GM19240 (cell line): ENCODE measurements around the gene CPA4.
"Not testable (repeated sequence)": the region's sequence is repeated elsewhere in the genome, so short reads cannot be mapped to it uniquely, and the experiment has no call there.

ENCODE experiments used
- DNase-seq: peaks from one replicate; pipeline ENCODE4 v3.0.0; 2011; ENCODE audit warnings: low spot score; ENCODE audit not compliant: insufficient read length

CPA4 gene, protein sequence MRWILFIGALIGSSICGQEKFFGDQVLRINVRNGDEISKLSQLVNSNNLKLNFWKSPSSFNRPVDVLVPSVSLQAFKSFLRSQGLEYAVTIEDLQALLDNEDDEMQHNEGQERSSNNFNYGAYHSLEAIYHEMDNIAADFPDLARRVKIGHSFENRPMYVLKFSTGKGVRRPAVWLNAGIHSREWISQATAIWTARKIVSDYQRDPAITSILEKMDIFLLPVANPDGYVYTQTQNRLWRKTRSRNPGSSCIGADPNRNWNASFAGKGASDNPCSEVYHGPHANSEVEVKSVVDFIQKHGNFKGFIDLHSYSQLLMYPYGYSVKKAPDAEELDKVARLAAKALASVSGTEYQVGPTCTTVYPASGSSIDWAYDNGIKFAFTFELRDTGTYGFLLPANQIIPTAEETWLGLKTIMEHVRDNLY

DNA sequence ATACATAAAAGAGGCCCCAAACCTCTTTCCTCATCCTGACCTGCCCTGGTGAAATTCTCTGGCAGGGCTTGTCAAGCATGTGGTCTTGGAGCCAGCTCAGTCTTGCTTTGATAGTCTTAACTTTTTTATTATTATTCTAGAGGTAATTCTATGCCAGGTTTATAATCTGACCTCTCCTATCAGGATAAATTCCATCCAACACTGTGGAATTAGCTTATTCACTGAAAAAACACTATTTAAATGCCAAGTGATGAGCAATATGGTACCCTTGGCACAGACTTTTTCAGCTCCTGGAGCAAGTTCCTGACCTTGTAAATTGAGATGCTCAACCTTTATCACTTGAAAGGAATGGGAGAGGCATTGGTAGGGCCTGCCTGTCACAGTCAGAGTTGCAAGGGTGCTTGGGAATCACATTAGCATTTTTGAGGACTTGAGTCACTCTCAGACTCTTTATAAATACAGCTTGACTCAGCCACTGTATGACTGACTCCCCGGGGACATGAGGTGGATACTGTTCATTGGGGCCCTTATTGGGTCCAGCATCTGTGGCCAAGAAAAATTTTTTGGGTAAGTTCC lies at the start of gene CPA4:
CPA4 (plus strand) TSS at position 480 of the 576 bp plus-strand sequence; CDS start at position 500, 20 bp downstream.
- DNase-seq: no peak

DNA sequence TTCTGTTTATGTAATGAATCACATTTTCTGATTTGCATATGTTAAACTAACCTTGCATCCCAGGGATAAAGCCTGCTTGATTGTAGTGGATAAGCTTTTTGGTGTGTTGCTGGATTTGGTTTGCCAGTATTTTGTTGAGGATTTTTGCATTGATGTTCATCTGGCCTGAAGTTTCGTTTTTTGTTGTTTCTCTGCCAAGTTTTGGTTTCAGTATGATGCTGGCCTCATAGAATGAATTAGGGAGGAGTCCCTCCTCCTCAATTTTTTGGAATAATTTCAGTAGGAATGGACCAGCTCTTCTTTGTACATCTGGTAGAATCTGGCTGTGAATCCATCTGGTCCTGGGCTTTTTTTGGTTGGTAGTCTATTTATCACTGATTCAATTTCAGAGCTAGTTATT lies 49.5 kb upstream of the CPA4 start:
- not testable (repeated sequence) for DNase-seq

DNA sequence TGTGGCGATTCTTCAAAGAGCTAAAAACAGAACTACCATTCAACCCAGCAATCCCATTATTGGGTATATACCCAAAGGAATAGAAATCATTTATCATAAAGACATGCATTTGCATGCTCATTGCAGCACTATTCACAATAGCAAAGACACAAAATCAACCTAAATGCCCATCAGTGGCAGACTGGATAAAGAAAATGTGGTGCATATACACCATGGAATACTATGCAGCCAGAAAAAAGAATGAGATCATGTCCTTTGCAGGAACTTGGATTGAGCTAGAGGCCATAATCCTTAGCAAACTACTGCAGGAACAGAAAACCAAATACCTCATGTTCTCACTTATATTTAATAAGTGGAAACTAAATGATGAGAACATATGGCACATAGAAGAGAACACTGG lies 46.5 kb upstream of the CPA4 start:
- DNase-seq: not testable (repeated sequence)

DNA sequence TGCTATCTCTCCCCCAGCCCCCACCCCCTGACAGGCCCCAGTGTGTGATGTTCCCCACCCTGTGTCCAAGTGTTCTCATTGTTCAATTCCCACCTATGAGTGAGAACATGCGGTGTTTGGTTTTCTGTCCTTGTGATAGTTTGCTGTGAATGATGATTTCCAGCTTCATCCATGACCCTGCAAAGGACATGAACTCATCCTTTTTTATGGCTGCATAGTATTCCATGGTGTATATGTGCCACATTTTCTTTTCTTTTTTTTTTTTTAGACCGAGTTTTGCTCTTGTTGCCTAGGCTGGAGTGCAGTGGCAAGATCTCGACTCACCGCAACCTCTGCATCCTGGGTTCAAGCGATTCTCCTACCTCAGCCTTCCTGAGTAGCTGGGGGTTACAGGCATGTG lies 44.1 kb upstream of the CPA4 start:
- DNase-seq: not testable (repeated sequence)

DNA sequence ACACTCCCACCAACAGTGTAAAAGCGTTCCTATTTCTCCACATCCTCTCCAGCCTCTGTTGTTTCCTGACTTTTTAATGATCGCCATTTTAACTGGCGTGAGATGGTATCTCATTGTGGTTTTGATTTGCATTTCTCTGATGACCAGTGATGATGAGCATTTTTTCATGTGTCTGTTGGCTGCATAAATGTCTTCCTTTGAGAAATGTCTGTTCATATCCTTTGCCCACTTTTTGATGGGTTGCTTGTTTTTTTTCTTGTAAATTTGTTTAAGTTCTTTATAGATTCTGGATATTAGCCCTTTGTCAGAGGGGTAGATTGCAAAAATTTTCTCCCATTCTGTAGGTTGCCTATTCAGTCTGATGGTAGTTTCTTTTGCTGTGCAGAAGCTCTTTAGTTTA lies 43.3 kb upstream of the CPA4 start:
- DNase-seq: not testable (repeated sequence)

DNA sequence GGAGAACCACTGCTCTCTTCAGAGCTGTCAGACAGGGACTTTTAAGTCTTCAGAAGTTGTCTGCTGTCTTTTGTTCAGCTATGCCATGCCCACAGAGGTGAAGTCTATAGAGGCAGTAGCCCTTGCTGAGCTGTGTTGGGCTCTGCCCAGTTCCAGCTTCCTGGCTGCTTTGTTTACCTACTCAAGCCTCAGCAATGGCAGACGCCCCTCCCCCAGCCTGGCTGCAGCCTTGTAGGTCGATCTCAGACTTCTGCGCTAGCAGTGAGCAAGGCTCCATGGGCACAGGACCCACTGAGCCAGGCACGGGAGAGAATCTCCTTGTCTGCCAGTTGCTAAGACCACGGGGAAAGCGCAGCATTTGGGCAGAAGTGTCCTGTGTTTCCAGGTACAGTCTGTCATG lies 38.4 kb upstream of the CPA4 start:
- DNase-seq: no peak

DNA sequence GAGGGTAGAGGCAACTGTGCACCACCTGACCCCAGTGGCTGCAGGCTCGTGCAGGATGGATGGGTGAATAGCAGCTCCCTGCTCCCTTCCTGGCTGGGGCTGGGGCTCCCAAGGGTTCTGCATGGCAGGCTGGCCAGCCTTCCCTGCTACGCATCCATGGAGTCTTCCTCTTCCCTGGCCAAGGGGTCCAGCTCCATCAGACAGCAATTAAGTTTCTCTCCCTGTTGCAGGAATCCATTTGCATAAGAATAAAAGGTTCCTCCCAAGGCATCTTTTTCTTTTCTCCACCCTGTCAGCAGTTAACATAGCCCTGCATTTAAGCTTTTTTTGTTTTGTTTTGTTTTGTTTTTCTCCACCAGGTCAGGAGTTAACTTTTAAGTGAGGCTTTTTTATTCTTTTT lies 36.3 kb upstream of the CPA4 start:
- no peak for DNase-seq

DNA sequence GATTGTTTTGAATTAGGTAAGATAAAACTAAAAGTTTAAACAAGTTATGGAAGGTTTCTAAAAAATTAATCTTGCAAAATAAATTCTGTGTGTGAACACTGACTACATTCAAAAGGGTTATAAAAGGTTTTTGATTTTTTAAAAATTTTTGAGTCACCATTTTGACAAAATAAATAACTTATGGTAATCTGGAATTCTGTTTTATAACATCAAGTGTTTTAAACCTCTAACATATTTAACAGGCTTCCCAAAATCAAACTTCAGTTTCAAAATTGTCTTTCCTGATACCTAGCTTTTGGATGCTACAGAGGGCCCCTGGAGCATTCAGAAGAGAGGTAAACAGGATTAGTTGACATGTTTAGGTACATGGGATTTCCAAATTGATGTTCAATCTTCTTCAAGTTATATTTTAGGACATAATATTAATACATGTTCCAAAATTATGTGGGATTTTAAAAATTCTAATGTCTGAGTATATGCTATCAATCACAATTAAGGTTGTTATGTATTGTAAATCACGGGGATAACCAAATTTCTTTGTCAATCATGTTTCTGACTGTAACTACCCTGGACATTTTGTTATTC lies 34.4 kb upstream of the CPA4 start:
- no peak for DNase-seq

DNA sequence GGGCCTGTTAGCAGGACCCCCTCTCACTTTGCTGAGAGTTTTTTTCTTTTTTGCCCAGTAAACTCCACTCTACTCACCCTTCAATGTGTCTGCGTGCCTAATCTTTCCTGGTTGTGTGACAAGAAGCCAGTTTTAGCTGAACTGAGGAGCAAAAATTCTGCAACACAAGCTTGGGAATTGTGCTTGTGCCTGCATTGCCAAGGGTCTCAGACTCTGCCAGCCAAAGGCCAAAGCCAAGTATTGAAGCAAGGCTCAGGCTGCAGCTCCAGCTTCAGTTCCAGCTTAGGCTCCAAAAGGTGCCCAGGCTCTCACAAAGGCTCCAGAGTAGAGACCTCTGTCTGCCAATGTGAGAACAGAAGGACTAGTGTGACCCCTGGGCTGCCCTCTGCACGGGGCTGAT lies 30.5 kb upstream of the CPA4 start:
- DNase-seq: no peak

DNA sequence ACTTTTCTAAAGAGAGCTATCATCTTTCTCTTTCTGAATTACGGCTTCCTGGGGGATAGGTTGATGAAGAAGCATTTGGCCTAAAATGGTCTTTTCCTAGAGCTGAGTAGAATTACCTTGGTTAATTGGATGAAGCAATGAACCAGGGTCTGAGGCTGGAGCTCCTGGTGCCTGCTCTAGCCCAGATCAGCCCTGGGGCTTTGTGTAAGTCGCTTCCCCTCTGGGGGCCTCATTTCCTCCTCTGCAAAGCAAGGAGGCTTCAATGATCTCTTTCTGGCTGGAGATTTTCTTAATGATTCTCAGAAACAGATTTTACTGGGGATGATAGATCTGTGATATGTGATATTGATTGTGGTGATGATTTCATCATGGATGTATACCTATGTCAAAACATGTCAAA lies 29.8 kb upstream of the CPA4 start:
- no peak for DNase-seq

DNA sequence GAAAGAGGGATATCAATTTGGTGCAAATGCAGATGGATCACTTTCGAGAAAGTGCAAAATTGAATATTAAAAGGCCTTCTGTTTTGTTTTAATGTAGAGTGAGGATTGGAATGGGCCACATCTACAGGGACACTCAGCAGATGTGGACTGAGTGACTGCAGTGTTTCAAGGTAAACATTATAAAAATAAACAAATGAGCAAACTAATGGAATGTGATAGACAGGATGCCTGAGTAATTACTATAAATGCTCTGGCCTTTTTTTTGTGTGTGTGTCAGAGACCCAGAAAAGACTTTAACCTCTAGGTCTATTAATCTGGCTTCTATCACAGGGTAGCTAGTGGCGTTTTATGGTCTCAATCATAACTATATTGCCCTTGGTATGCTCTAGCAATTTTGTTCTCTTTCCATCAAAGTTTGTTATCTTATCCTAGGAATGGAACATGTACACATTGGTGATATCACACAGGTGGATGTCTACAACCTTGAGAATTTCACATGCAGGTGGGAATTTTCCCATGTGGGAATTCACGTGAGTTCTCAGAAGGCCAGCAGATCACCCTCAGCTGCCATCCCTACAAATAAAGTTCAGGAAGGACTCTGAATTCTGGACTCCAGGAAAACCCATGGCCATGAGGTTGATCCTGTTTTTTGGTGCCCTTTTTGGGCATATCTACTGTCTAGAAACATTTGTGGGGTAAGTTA lies 26.6 kb upstream of the CPA4 start, which contains the start of gene CPA2:
CPA2 (plus strand) TSS at position 606 of the 703 bp plus-strand sequence; CDS start at position 625, 19 bp downstream.
- DNase-seq: no peak

DNA sequence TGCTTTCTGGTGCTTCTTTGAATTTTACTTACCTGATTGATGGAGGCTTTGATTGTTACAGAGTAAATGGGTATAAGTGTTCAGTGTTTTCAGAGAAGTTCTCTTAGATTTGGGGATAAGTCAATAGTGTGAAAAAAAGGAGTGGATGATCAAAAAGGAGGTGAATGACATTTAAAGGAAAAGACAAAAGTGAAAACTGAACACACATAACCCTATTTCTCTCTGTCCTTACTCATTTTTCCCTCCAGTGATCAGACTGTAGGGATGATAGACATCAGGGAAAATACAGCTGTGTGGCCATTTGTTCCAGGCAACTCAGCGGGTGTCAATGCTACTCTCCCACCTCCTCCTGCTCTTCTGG lies 26.0 kb upstream of the CPA4 start:
- no peak for DNase-seq

DNA sequence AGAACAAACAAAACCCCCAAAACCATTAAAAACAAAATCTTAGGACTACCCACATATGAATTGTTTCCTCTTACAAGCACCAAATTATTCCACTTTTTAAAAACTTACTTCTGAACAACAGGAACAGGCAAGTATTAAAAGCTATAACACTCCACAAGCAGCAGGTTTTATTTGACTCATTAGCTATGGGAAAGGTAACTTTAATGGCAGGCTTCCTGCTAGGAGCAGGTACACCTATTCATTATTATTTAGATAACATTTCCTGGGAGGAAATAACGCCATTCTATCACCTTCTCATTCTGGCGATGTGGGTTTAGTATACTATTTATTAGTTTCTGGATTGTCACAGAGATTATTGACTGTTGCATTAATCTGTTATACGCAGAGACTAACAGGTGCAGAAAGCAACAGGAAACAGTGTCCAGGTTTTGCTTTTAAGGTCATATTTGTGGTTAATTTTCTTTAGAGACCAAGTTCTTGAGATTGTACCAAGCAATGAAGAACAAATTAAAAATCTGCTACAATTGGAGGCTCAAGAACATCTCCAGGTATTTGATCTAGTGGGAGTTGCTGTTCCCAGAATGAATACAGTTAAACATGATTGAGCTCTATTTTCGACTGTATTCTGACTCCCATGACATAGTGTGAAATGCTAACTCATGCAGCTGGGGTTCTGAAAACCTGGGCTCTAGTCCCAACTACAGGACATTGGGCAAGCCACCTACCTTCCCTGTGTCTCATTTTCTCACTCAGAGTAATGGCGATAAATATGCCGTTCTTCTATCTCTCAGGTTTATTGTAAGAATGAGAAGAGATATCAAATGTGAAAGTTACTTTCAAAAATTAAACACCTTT lies 24.3 kb upstream of the CPA4 start:
- no peak for DNase-seq

DNA sequence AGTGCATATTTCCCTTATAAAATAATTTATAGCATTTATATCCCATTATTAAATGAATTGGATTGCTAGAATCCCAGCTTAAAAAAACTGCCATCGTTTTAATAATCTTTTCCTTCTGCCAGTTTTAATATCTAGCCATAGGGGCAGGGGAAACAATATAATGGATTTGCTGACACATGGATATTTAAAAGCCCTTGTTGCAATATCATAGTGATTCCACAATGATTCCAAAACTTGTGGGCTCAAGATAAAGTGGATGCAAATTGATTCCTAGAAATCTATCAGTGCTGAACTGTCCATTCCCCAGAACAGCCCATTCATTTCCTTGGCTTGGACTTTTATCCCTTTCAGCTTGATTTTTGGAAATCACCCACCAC lies 23.7 kb upstream of the CPA4 start:
- no peak for DNase-seq

DNA sequence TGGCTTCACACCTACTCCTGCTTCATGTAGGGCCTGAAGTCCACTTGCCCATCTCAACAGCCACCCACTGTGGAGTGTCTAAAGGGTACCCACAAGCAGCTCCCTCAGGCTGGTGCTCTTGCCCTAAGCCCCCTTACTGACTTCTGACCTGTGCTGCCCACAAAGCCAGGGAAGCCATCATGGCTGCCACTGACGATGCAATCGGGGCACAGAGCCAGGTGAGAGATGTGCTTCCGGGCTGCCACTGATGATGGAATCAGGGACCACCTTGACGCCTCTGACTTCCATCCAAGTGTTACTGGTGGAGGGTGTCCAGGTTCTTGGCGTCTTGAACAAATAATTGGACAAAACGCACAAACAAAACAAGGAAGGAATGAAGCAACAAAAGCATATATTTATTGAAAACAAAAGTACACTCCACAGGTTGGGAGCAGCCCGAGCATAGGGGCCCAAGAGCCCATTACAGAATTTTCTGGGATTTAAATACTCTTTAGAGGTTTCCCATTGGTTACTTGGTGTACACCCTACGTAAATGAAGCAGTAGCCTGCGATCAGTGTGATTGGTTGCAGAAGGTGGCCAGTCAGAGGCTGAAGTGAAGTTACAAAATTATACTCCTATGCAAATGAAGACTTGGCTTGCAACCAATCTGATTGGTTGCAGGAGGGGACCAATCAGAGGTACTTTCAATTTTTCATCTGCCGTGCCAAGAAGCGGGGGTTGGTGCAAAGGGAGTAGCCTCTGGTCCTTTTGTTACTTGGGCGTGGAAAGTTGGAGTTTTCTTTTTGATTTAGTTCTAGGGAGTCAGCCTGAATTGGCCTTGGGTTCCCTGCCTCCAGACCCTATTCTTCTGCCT lies 21.8 kb upstream of the CPA4 start:
- DNase-seq: no peak

DNA sequence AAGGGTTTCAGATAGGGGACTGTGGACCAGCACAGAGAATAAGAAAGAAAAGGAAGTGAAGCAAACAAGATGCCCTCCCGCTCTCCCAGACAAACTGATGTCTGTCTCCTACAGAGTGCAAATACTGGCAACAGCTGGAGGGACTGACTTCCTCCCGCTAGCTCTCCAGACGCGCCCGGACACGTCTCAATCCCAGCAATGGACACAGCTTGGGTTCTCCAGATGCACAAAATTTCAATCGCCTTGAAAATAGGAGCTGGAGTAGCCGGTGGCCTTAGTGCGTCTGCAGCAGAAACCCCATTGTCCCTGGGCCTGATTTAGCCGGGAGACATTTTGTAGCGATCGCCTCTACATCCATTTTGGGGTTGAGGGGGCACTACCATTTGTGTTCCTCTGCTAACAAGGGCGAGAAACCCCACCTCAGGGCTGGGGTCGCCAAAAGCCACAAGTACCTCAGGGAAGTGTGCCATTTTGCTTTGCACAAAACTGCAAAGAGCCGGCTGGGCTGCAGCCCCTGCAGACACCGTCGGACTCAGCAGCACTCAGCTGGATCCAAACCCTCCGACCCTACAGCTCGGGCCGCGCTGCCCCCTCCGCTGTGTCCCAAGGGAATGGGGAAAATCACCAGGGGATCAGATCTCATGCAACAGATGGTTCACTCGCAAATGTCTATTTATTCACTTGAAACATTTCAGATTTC lies 20.4 kb upstream of the CPA4 start:
- DNase-seq: no peak

DNA sequence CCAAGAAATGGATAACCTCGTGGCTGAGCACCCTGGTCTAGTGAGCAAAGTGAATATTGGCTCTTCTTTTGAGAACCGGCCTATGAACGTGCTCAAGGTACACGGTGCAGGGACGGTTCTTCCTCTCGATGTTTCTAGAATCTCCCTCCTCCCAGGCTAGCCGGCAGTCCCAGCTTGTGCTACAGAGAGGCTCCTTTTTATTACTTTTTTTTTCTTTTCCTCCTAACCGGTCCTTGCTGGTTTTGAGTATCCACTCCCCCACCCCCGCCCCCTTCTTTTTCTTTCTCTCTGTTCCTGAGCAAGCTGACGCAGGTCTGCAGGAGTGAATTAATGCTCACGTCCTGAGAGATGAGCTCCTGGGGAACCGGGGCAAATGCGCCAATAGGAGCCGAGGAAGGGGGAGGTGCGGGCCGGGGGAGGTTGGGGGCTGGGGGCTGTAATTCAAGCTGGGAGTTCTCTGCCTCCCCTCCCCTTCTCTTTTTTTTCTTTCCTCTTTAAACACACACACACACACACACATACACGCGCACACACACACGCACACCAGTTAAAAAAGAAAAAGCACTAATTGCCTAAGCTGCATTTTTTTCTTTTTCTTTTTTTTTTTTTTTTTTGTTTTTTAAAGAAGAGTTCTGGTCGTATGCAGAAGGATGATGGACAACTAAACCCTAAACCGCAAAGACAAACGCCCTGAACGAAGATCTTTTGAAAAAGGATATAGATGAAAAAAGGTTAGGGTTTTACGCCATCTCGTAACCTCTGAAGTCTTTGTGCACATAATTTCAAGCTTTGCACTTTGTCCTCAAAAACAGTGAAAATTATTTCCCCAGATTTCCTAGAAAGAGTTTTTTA lies 19.7 kb upstream of the CPA4 start:
- DNase-seq: no peak

DNA sequence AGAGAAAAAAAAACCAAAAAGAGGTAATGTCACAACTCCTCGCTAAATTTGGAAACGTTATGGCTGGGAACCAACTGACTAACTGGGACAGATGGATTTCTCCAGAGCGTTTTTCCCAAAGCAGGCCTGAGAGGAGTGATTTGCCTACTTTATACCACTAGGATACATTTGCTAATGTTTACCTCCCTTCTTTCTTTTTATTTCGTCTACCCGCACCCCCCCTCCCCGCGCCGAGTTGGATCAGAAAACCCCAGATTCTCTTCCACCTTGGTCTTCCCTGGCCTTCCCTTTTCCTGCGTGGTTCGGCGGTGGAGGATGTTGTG lies 19.1 kb upstream of the CPA4 start:
- DNase-seq: no peak

DNA sequence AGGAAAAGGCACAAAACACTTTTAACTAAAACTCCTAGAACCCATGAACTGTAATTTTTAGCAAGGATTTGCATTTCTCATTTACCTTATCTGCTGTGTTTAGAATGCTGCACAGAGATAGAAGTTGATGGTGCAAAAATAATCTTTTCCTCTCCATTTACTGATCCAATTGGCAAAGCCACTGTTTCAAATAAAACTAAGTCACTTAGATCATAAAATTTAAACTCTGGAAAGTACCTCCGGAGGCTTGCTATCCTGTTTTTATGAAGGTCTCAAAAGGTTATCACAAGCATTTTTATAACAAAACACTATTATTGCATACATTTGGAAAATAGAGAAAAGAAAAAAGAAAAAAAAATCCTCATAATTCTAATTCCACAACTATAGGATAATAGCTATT lies 18.7 kb upstream of the CPA4 start:
- DNase-seq: no peak
